H1 (cell line): ENCODE results near the gene ARID2. TPM values are rescaled to one million over a fixed set of nuclear protein-coding genes. Genes with fewer than 3 reads are reported as not detected.

ENCODE experiments used
- ASH2L ChIP-seq: fragments of 200-600, 300-600 bp; sonication (generic); IDR thresholded peaks from one replicate; pipeline ENCODE4 v1.7.1; 2017; ENCODE audit warnings: low read length
- CHD7 ChIP-seq: fragments of 300-600 bp; sonication (generic); IDR thresholded peaks from 2 replicates; pipeline ENCODE4 v1.7.1; 2012; ENCODE audit warnings: low read length, moderate library complexity, mild to moderate bottlenecking, inconsistent platforms; ENCODE audit not compliant: insufficient replicate concordance
- CREB1 ChIP-seq: IDR thresholded peaks from 2 replicates; pipeline ENCODE4 v1.6.1; 2012; ENCODE audit warnings: inconsistent platforms
- EZH2 ChIP-seq: fragments of 200-600 bp; sonication (generic); IDR thresholded peaks from 2 replicates; pipeline ENCODE4 v1.7.1; 2012; ENCODE audit warnings: low read depth, mild to moderate bottlenecking, moderate library complexity, low read length, inconsistent platforms; ENCODE audit not compliant: severe bottlenecking
- FOSL1 ChIP-seq: IDR thresholded peaks from 2 replicates; pipeline ENCODE4 v1.6.1; 2011; ENCODE audit warnings: mild to moderate bottlenecking, low read depth, low read length, moderate library complexity; ENCODE audit not compliant: insufficient read depth
- SP4 ChIP-seq: IDR thresholded peaks from 2 replicates; pipeline ENCODE4 v1.6.1; 2012; ENCODE audit warnings: low read length, inconsistent platforms
- polyA plus RNA-seq, 7 experiments: library from polyadenylated mRNA; depleted of rRNA in 3 of 7; stranded (reverse) in 5 of 7; unstranded in 2 of 7; fragments of >200 nt in 5 of 7; fragments of 200-250 nt in 2 of 7; gene quantifications; 1 replicate in 5 of 7; 2 replicates in 1 of 7; 4 replicates in 1 of 7; pipeline versions ENCODE4 v1.2.1 to v1.2.3, GENCODE V29; 2011 to 2013; ENCODE audit warnings: missing spikeins in 2 of 7, mixed read lengths in 2 of 7
- total RNA-seq: library from RNA; stranded (reverse); fragmentation: NEBNext Ultra II Directional; extraction: Animal tissue kit (Norgen Biotek cat#: 25700); gene quantifications from 2 replicates; pipeline ENCODE4 v1.2.1, GENCODE V29; 2021

Gene ARID2
- total and polyA plus RNA-seq, 2 of the 8 experiments (the other 6 are each of a cell fraction or from before 2014, with no cell fraction given), result 32.0 to 45.2 TPM

- TF ChIP-seq CHD7 (no peak), SP4 (no peak), ASH2L (no peak), CREB1 (no peak), EZH2 (no peak), FOSL1 (no peak)
Measured at GRCh38 chr12:45768194-45768593, 38.7 kb downstream of the ARID2 start (continued).
